GM18519 (cell line): ENCODE results near the gene TSKU.
A peak's percentile ranks its signal among the peaks of the same experiment; 100 is the strongest.
"Not testable (repeated sequence)": the region's sequence is repeated elsewhere in the genome, so short reads cannot be mapped to it uniquely, and the experiment has no call there.

Experiments
- ATAC-seq: cut with Tn5 transposase; IDR thresholded peaks from one replicate; pipeline ENCODE4 v1.9.1; 2021; ENCODE audit warnings: mild to moderate bottlenecking, moderate library complexity; ENCODE audit not compliant: unreplicated experiment, low FRiP score

TSKU gene

GRCh38 chr11:76799066-76799804 is 16.1 kb downstream of the TSKU start:
- peak; percentile 39 for ATAC-seq

- ATAC-seq: no peak
Measured at GRCh38 chr11:76800466-76801200, 17.5 kb downstream of the TSKU start.

- ATAC-seq: no peak
Measured at GRCh38 chr11:76801225-76801624, 18.1 kb downstream of the TSKU start.

GRCh38 chr11:76801736-76802135 is 18.6 kb downstream of the TSKU start:
- ATAC-seq: no peak

- ATAC-seq: no peak
Measured at GRCh38 chr11:76802151-76802550, 19.0 kb downstream of the TSKU start.

GRCh38 chr11:76802621-76803020 is 19.5 kb downstream of the TSKU start:
- ATAC-seq: no peak

- no peak for ATAC-seq
Measured at GRCh38 chr11:76803023-76803422, 19.9 kb downstream of the TSKU start.

GRCh38 chr11:76803811-76804600 is 20.9 kb downstream of the TSKU start:
- no peak for ATAC-seq

- no peak for ATAC-seq
Measured at GRCh38 chr11:76805206-76805913, 22.2 kb downstream of the TSKU start.

- ATAC-seq: no peak
Measured at GRCh38 chr11:76806131-76806530, 23.0 kb downstream of the TSKU start.

- ATAC-seq: no peak
Measured at GRCh38 chr11:76806608-76807205, 23.6 kb downstream of the TSKU start.

GRCh38 chr11:76807206-76807875 is 24.2 kb downstream of the TSKU start:
- ATAC-seq: no peak

- ATAC-seq: no peak
Measured at GRCh38 chr11:76808171-76808570, 25.0 kb downstream of the TSKU start.

GRCh38 chr11:76808996-76809395 is 25.8 kb downstream of the TSKU start:
- ATAC-seq: no peak

GRCh38 chr11:76810151-76810853 is 27.1 kb downstream of the TSKU start:
- ATAC-seq: no peak

- no peak for ATAC-seq
Measured at GRCh38 chr11:76811259-76811658, 28.1 kb downstream of the TSKU start.

- ATAC-seq: no peak
Measured at GRCh38 chr11:76814414-76814813, 31.3 kb downstream of the TSKU start.

GRCh38 chr11:76815678-76816077 is 32.5 kb downstream of the TSKU start:
- ATAC-seq: not testable (repeated sequence)

GRCh38 chr11:76820184-76820566 is 37.0 kb downstream of the TSKU start:
- no peak for ATAC-seq
